Measurements from ENCODE around the gene BCL2L12. TPM values are rescaled to one million over a fixed set of nuclear protein-coding genes. Genes with fewer than 3 reads are reported as not detected.
A peak's percentile ranks its signal among the peaks of the same experiment; 100 is the strongest.

The BCL2L12 gene
- total and polyA plus RNA-seq, 2 of the 13 experiments (the other 11 are each of a cell fraction or from before 2014, with no cell fraction given) = 26.8 to 40.8 TPM

DNA sequence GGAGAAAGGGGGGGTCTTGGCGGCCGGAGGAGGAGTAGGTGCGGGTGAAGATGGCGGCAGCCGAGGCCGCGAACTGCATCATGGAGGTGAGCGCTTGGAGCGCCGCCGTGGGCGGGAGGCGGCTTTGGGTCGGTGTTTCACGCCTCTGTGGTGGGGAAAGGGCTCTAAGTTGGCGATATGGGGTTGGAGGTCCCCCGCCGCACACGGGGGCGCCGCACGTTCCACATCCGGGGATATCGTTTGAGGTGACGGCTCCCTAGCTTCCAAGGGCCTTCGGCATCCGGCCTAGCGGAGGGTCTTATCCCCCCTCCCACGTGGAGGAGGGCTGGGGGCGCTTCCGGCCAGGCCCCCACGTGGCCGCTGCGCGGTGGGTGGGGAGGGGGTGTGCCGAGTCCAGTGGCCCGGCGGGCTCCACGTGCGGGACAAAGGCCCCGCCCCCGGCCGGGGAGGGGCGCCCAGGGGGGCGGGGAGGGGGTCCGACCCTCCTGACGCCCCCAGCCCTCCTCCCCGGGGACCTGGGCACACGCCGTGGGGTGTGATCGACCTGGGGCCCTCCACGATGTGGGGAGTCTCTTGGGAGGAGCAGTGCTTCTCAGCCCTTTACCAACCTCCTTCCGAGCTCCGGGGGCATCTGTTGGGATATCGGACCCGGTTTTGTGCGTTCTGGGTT is 11.6 kb downstream of the BCL2L12 start, which contains the start of gene PRMT1 (continued):
- TF ChIP-seq, protein P1, sequence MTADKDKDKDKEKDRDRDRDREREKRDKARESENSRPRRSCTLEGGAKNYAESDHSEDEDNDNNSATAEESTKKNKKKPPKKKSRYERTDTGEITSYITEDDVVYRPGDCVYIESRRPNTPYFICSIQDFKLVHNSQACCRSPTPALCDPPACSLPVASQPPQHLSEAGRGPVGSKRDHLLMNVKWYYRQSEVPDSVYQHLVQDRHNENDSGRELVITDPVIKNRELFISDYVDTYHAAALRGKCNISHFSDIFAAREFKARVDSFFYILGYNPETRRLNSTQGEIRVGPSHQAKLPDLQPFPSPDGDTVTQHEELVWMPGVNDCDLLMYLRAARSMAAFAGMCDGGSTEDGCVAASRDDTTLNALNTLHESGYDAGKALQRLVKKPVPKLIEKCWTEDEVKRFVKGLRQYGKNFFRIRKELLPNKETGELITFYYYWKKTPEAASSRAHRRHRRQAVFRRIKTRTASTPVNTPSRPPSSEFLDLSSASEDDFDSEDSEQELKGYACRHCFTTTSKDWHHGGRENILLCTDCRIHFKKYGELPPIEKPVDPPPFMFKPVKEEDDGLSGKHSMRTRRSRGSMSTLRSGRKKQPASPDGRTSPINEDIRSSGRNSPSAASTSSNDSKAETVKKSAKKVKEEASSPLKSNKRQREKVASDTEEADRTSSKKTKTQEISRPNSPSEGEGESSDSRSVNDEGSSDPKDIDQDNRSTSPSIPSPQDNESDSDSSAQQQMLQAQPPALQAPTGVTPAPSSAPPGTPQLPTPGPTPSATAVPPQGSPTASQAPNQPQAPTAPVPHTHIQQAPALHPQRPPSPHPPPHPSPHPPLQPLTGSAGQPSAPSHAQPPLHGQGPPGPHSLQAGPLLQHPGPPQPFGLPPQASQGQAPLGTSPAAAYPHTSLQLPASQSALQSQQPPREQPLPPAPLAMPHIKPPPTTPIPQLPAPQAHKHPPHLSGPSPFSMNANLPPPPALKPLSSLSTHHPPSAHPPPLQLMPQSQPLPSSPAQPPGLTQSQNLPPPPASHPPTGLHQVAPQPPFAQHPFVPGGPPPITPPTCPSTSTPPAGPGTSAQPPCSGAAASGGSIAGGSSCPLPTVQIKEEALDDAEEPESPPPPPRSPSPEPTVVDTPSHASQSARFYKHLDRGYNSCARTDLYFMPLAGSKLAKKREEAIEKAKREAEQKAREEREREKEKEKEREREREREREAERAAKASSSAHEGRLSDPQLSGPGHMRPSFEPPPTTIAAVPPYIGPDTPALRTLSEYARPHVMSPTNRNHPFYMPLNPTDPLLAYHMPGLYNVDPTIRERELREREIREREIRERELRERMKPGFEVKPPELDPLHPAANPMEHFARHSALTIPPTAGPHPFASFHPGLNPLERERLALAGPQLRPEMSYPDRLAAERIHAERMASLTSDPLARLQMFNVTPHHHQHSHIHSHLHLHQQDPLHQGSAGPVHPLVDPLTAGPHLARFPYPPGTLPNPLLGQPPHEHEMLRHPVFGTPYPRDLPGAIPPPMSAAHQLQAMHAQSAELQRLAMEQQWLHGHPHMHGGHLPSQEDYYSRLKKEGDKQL (CRISPR knock-in tag; IDR thresholded peaks at IDR 0.05; ENCODE audit: low read depth) = 0 out of 2 replicates have a peak, but pooled peaks have one; percentile 29
- TF ChIP-seq ZNF619 (CRISPR knock-in tag; IDR thresholded peaks at IDR 0.05) (no peak), ELF1 (CRISPR knock-in tag; IDR thresholded peaks at IDR 0.05) (peak; percentile 36; the same call in 1 of the 2 replicates), RCOR2 (CRISPR knock-in tag; IDR thresholded peaks at IDR 0.05) (no peak), NFIB (CRISPR knock-in tag; IDR thresholded peaks at IDR 0.05; ENCODE audit: borderline replicate concordance) (no peak), BRD4 (CRISPR knock-in tag; IDR thresholded peaks at IDR 0.05) (peak; percentile 80; the same call in 1 of the 2 replicates), NCOA1 (CRISPR knock-in tag; IDR thresholded peaks at IDR 0.05) (no peak), ATF7-NPFF (CRISPR knock-in tag; IDR thresholded peaks at IDR 0.05; ENCODE audit: low read depth) (peak; percentile 83), CHD4 (IDR thresholded peaks at IDR 0.05; ENCODE audit: borderline replicate concordance, low read length) (no peak), ZNF20 (CRISPR knock-in tag; IDR thresholded peaks at IDR 0.05) (no peak), ZFX (CRISPR knock-in tag; IDR thresholded peaks at IDR 0.05; ENCODE audit: low read depth) (peak; percentile 82), ARNT (IDR thresholded peaks at IDR 0.05) (no peak), HNRNPH1 (optimal IDR thresholded peaks at IDR 0.05; ENCODE audit: low read depth, low read length) (peak; percentile 95), ZNF589 (CRISPR knock-in tag; conservative IDR thresholded peaks at IDR 0.05) (no peak), TFAP4 (IDR thresholded peaks at IDR 0.05; ENCODE audit: borderline replicate concordance, low read depth) (no peak; the same call in 1 of the 2 replicates), ZSCAN30 (CRISPR knock-in tag; IDR thresholded peaks at IDR 0.05) (0 out of 2 replicates have a peak, but pooled peaks have one; percentile 12), LCORL (IDR thresholded peaks at IDR 0.05) (no peak), LCORL (CRISPR knock-in tag; IDR thresholded peaks at IDR 0.05) (peak; percentile 48; the same call in 1 of the 2 replicates), TSC22D2 (CRISPR knock-in tag; IDR thresholded peaks at IDR 0.05; ENCODE audit: borderline replicate concordance) (no peak; the same call in 1 of the 2 replicates)
- TF ChIP-seq, protein P2, sequence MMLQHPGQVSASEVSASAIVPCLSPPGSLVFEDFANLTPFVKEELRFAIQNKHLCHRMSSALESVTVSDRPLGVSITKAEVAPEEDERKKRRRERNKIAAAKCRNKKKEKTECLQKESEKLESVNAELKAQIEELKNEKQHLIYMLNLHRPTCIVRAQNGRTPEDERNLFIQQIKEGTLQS (CRISPR knock-in tag; IDR thresholded peaks at IDR 0.05) = peak; percentile 25; the same call in 1 of the 2 replicates
- TF ChIP-seq, protein P3, sequence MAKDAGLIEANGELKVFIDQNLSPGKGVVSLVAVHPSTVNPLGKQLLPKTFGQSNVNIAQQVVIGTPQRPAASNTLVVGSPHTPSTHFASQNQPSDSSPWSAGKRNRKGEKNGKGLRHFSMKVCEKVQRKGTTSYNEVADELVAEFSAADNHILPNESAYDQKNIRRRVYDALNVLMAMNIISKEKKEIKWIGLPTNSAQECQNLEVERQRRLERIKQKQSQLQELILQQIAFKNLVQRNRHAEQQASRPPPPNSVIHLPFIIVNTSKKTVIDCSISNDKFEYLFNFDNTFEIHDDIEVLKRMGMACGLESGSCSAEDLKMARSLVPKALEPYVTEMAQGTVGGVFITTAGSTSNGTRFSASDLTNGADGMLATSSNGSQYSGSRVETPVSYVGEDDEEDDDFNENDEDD (CRISPR knock-in tag; IDR thresholded peaks at IDR 0.05; ENCODE audit: borderline replicate concordance) = peak; percentile 30; the same call in 1 of the 2 replicates
- TF ChIP-seq, protein P4, sequence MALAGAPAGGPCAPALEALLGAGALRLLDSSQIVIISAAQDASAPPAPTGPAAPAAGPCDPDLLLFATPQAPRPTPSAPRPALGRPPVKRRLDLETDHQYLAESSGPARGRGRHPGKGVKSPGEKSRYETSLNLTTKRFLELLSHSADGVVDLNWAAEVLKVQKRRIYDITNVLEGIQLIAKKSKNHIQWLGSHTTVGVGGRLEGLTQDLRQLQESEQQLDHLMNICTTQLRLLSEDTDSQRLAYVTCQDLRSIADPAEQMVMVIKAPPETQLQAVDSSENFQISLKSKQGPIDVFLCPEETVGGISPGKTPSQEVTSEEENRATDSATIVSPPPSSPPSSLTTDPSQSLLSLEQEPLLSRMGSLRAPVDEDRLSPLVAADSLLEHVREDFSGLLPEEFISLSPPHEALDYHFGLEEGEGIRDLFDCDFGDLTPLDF (CRISPR knock-in tag; IDR thresholded peaks at IDR 0.05) = peak; percentile 49; the same call in 1 of the 2 replicates

Data from HepG2 (cell line).